NCI-H774 (cell line): ENCODE measurements around the gene ALG2.
A peak's percentile ranks its signal among the peaks of the same experiment; 100 is the strongest.

Experiments used
- DNase-seq: peaks from one replicate; lab custom pipeline; 2025; lab: John Stamatoyannopoulos, UW

The ALG2 gene, protein sequence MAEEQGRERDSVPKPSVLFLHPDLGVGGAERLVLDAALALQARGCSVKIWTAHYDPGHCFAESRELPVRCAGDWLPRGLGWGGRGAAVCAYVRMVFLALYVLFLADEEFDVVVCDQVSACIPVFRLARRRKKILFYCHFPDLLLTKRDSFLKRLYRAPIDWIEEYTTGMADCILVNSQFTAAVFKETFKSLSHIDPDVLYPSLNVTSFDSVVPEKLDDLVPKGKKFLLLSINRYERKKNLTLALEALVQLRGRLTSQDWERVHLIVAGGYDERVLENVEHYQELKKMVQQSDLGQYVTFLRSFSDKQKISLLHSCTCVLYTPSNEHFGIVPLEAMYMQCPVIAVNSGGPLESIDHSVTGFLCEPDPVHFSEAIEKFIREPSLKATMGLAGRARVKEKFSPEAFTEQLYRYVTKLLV

DNA sequence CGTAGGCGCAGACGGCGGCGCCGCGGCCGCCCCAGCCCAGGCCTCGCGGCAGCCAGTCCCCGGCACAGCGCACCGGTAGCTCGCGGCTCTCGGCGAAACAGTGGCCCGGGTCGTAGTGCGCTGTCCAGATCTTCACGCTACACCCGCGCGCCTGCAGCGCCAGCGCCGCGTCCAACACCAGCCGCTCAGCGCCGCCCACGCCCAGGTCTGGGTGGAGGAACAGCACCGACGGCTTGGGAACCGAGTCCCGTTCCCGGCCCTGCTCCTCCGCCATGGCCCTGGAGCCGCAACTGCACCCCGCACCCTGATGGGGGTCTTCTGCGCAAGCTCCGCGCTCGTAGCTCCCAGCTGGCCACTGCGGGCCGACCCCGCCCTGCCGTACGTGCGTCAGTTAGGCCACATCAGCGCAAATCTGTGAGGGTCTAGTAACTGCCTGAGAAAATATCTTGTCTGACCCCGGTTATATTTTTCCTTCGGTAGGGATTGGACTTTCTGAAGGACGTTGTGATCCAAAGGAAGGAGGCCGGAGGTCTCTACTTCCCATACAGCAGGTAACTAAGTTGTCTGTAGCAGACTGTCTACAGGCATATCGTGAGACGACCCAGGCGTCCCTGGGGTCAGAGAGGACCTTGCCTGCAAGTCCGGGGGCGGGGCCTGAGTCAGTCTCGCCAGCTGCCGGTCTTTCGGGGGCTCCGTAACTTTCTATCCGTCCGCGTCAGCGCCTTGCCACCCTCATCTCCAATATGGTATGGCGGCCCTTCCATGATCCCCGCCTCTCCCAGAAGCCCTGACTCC is at the start of gene ALG2, which contains the start of gene SEC61B:
Gene ALG2 (minus strand): TSS at position 322 of the 795 bp plus-strand sequence. CDS start 48 bp downstream, at position 274.
Gene SEC61B (plus strand): TSS at position 662 of the 795 bp plus-strand sequence. CDS start 82 bp downstream, at position 744.
- DNase-seq = peak; percentile 88

- no peak for DNase-seq
Measured at GRCh38 chr9:99270491-99270890, 48.7 kb upstream of the ALG2 start.

- no peak for DNase-seq
Measured at GRCh38 chr9:99269416-99269815, 47.7 kb upstream of the ALG2 start.

DNA sequence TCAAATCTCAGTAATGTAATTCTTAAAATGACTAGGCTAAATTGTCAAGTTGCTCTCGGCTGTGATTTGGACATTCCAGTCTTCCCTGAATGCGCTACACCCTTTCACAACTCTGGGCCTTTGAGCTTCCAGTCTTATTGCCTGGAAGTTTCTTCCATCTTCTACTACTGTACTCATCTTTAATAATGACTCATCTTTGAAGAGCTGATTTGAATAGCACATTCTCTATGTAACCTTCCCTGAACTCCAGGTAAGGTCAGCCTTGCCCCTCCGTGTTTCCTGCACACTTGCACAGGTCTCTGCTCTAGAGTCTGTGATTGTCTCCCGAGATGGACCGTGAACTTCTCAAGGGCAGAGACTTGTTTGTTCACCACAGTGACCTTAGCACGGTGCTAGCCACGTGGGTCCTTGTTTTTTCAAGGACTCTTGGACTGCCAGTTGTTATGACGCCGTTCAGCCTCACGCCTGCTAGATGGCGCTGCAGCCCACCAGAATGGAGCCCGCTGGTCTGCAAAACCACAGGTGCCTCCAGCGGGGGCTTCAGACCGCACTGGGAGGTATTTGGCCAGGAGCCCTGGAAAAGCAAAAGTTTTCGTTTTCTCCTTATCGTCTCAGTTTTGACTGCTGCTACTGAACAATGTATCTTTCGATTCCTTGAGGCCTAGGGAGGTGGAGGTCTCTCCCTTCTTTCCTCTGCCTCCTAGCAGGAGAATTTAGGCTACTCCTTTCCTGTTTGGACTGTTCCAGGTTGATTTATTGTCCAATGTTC is 44.7 kb upstream of the ALG2 start:
- peak; percentile 64 for DNase-seq

DNA sequence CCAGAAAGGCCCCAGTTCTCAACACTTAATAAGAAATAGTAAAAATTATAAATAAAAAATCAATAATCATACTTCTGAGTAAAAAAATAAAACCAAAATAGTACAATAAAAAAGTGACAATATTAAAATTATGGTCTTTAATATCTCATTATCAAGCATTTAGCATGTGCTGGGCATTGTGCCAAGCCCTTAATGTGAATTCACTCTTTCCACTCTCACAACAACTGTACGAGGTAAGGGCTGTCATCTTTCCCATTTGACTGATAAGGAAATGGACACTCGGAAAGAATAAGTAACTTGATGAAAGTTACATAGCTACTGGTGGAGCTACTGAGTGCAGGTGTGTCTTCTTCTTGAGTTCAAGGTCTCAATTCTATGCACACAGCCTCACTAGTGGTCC is 43.9 kb upstream of the ALG2 start:
- no peak for DNase-seq

DNA sequence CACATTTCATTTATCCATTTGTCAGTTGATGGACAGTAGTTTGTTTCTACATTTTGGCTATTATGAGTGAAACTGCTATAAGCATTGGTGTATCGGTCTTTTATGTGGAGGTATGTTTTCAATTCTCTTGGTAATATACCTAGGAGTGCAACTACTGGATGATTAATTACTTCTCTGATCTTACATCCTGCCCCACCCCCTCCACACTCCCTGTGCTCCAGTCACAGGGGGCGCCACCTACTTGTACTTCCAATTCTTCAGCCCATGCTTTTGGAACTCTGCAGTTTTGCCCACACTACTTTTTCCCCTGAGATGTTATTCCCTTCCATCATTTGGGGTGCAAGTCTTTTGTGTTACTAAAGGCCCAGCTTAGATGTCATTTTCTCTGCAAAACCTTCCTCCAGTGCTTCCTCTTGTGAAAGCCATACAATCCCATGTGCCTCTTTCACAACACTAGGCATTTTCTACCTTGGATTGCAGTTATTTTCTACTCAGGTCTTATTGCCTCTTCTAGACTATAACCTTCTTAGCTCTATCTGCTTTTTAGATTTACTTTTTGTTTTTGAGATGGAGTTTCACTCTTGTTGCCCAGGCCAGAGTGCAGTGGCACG is 42.4 kb upstream of the ALG2 start:
- DNase-seq = no peak

DNA sequence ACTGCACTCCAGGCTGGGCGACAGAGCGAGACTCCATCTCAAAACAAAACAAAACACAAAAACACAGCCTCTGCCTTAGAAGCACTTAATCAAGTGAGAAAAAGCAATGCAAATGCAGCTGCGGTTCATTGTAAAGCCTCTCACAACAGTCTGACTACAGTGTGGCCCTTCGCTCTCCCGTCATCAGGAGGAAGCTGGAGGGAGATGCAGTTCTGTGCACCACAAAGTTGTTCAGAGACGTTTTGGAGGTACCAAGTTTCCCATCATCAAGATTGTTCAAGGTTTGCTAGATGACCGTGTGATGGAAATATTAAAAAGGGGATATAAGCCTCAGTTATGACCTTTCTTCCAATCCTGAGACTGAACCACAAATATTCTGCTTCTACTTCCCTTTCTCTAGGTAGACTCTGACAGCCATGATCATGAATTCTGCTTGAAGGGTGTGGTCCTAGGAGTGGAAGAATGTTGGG is 41.2 kb upstream of the ALG2 start:
- DNase-seq = no peak

- DNase-seq = no peak
Measured at GRCh38 chr9:99261923-99262322, 40.2 kb upstream of the ALG2 start.

DNA sequence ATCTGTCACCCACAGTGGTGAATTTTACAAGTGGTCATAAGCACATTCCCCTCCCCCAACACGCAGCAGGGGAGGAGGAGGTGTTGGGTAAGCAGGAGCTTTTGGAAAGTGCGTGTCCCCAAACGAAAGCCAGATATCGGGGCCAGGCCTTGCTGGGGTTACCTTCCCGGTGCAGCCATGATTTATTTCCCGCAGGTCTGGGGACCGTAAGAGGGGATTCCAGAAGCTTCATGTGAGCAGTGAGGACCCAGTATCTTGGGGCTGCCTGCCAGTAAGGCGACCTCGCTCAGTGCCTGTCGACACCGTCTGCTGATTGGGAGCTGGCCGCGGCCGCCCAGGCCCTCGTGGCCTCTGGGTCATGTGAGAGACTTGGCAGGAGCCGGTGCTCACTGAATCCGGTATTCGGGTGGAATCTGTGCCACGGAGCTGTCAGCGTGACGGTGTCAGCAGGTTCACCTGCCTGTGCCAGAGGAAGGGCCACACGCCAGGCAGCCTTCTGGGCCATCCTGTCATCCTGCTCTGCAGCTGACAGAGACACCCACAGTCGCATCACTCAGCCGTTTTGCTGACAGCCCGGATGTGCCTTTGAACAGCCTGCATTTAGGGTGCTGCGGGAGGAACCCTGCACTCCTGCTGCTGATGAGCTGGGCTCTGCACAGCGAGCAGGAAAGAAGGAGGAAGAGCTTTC is 37.6 kb upstream of the ALG2 start:
- peak; percentile 25 for DNase-seq

GRCh38 chr9:99257723-99258389 is 36.1 kb upstream of the ALG2 start:
- DNase-seq = no peak

- no peak for DNase-seq
Measured at GRCh38 chr9:99255651-99256050, 33.9 kb upstream of the ALG2 start.

DNA sequence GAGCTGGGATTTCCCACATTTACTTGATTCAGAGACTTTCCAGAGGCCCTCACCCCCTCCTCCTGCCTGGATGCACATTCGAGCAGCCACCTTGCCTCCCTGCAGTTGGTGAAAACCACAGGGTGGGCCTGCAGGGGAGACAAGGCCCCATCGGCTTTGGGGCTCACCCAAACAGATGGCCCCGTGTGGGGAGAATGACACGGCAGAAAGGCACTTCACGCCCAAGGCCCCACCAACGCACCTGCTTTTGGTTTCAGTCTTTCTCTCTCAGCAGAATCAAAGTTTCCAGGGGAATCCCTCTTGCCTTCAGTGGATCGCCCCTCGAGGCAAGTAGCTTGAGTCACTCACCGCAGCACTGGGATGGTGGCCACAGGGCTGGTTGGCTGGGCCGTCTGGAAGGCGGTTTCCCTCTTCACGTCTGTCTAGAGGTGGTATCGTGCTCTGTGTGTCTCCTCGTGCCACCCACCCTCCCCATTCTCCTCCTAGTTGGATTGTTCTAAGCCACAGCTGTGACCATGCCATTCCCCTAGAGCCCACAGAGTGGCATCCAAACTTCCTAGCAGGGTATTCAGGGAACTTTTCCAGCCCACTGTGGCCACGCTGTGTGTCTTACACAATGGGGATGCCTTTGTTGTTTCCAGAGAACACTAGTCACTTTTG is 32.2 kb upstream of the ALG2 start:
- DNase-seq = no peak

GRCh38 chr9:99253134-99253533 is 31.4 kb upstream of the ALG2 start:
- no peak for DNase-seq

- DNase-seq = no peak
Measured at GRCh38 chr9:99251157-99251556, 29.4 kb upstream of the ALG2 start.

DNA sequence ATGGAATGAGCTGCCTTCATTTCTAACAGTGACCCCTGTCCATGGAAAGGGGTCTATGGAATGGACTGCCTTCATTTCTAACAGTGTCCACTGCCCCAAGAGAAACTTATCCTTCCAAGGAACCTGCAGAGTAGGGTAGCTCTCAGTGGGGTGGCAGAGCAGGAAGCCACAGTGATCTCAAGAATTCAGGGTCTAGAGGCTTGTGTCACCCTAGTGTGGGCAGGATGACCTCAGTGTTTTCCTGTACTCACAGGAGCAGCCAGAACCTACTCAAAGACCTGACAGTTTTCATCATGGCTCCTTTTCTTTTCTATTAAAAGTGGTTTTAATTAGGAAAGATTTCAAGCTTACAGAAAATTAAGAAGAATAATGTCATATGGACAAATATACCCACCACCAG is 27.9 kb upstream of the ALG2 start:
- DNase-seq = no peak

- no peak for DNase-seq
Measured at GRCh38 chr9:99244344-99245260, 22.9 kb upstream of the ALG2 start.

- DNase-seq = no peak
Measured at GRCh38 chr9:99241106-99241505, 19.4 kb upstream of the ALG2 start.

DNA sequence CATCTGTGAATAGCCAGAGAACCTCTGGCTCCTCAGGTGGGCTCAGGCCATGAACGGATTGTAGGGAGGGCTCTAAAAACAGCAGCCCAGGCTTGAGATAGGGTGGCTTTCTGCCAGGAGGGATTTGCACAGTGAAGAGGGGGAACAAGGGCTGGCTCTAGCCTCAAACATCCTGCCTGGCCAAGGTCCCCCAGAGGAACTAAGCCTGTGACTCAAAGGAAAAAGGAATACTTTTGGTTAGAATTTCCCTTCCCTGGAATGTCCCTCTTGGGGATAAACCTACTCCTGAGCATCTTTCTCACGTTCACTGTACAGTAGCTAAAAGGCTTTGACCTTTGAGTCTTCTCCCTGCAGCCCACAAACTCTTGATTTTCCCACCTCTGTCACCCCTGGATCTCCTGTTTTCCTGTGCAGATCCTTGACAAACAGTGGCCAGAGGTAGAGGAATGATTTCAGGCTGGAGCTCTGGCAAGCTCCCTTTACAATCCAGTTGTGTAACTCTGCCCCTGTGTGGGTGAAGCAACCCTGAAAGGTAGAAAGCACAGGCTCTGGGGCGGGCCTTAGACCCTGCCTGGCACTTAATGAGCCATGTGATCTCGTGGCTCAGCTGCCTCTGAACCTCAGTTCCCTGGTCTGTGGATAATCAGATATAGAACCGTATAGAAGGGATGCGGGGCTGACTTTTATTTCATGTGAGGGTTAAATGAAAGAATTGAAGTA is 17.8 kb upstream of the ALG2 start:
- DNase-seq = no peak
